ENCODE measurements around the gene UBA5. TPM values are rescaled to one million over a fixed set of nuclear protein-coding genes. Genes with fewer than 3 reads are reported as not detected.
A peak's percentile ranks its signal among the peaks of the same experiment; 100 is the strongest.

The UBA5 gene
- total and polyA plus RNA-seq, 5 donors from 2014 or later, result 20.7 to 34.4 (median 28.8) TPM

GRCh38 chr3:132662212-132662611 is 2.1 kb downstream of the UBA5 start:
- Histone ChIP-seq H3K4me3 (ENCODE audit: low read depth, low read length) (peak overlapping the region; percentile 96), H3K36me3 (ENCODE audit: control insufficient read depth, insufficient read depth, low read length) (peaks cover 6% of the 10 kb centered on the region), H3K27me3 (ENCODE audit: control insufficient read depth, insufficient read depth, low read length) (no peaks in the 10 kb centered on the region), H3K27ac (ENCODE audit: insufficient read depth, low read length, poor library complexity, severe bottlenecking) (no peak overlapping the region), H3K9me3 (ENCODE audit: control insufficient read depth in 2 of 2, low read length in 2 of 2) (no peaks in the 10 kb centered on the region), H3K4me1 (ENCODE audit: control insufficient read depth, insufficient read depth, low read length, poor library complexity, severe bottlenecking) (peaks cover 38% of the 10 kb centered on the region)
- H3K27me3 Mint-ChIP-seq, result no peaks in the 10 kb centered on the region
- DNase-seq (no peak), ATAC-seq (ENCODE audit: low read depth in 2 of 2) (no peak)
- H3K9me3 Mint-ChIP-seq, result no peaks in the 10 kb centered on the region
- peak overlapping the region in 3 of 4 donors; percentile 5 to 100 (median 29) for H3K4me3 Mint-ChIP-seq
- no peak overlapping the region for H3K27ac Mint-ChIP-seq
- H3K36me3 Mint-ChIP-seq, result peaks cover 4% of the 10 kb centered on the region
- peaks cover 52 to 72% (median 55%) of the 10 kb centered on the region in 4 donors for H3K4me1 Mint-ChIP-seq

- no peaks in the 10 kb centered on the region for H3K27me3 Mint-ChIP-seq
- H3K4me1 Mint-ChIP-seq, result peaks cover 47 to 60% (median 49%) of the 10 kb centered on the region in 4 donors
- H3K4me3 ChIP-seq (ENCODE audit: low read depth, low read length), result no peak overlapping the region
- no peak overlapping the region for H3K27ac ChIP-seq (ENCODE audit: insufficient read depth, low read length, poor library complexity, severe bottlenecking)
- H3K4me1 ChIP-seq (ENCODE audit: control insufficient read depth, insufficient read depth, low read length, poor library complexity, severe bottlenecking), result peaks cover 20% of the 10 kb centered on the region
- H3K27ac Mint-ChIP-seq, result no peak overlapping the region
- H3K9me3 ChIP-seq (ENCODE audit: control insufficient read depth in 2 of 2, low read length in 2 of 2), result no peaks in the 10 kb centered on the region
- H3K27me3 ChIP-seq (ENCODE audit: control insufficient read depth, insufficient read depth, low read length), result no peaks in the 10 kb centered on the region
- H3K9me3 Mint-ChIP-seq, result no peaks in the 10 kb centered on the region
- peaks cover 4% of the 10 kb centered on the region for H3K36me3 Mint-ChIP-seq
- no peak for ATAC-seq (ENCODE audit: low read depth in 2 of 2)
- peaks cover 19% of the 10 kb centered on the region for H3K36me3 ChIP-seq (ENCODE audit: control insufficient read depth, insufficient read depth, low read length)
- no peak for DNase-seq
- no peak overlapping the region for H3K4me3 Mint-ChIP-seq
These were observed 5.2 kb downstream of the UBA5 start for GRCh38 chr3:132665230-132665745.

GRCh38 chr3:132669256-132669777 is 9.2 kb downstream of the UBA5 start:
- Mint-ChIP-seq H3K9me3 (no peaks in the 10 kb centered on the region), H3K36me3 (peaks cover 8% of the 10 kb centered on the region)

GRCh38 chr3:132675408-132675807 is 15.3 kb downstream of the UBA5 start:
- H3K36me3 Mint-ChIP-seq, result peaks cover 17% of the 10 kb centered on the region
- H3K27me3 Mint-ChIP-seq, result no peaks in the 10 kb centered on the region
- no peak overlapping the region for H3K27ac Mint-ChIP-seq
- peaks cover 0 to 5% (median 2%) of the 10 kb centered on the region in 4 donors for H3K4me1 Mint-ChIP-seq
- H3K4me3 Mint-ChIP-seq, result no peak overlapping the region
- no peak overlapping the region for H3K4me3 ChIP-seq (ENCODE audit: low read depth, low read length)
- no peaks in the 10 kb centered on the region for H3K27me3 ChIP-seq (ENCODE audit: control insufficient read depth, insufficient read depth, low read length)
- DNase-seq (no peak), ATAC-seq (ENCODE audit: low read depth in 2 of 2) (no peak)
- no peaks in the 10 kb centered on the region for H3K4me1 ChIP-seq (ENCODE audit: control insufficient read depth, insufficient read depth, low read length, poor library complexity, severe bottlenecking)
- peaks cover 60% of the 10 kb centered on the region for H3K36me3 ChIP-seq (ENCODE audit: control insufficient read depth, insufficient read depth, low read length)
- no peaks in the 10 kb centered on the region for H3K9me3 Mint-ChIP-seq
- H3K27ac ChIP-seq (ENCODE audit: insufficient read depth, low read length, poor library complexity, severe bottlenecking), result no peak overlapping the region
- H3K9me3 ChIP-seq (ENCODE audit: control insufficient read depth in 2 of 2, low read length in 2 of 2), result no peaks in the 10 kb centered on the region

More at GRCh38 chr3:132669256-132669777, 9.2 kb downstream of the UBA5 start:
- Mint-ChIP-seq H3K27ac (no peak overlapping the region), H3K4me1 (peaks cover 26 to 31% (median 29%) of the 10 kb centered on the region in 4 donors), H3K27me3 (no peaks in the 10 kb centered on the region), H3K4me3 (no peak overlapping the region)
- no peaks in the 10 kb centered on the region for H3K4me1 ChIP-seq (ENCODE audit: control insufficient read depth, insufficient read depth, low read length, poor library complexity, severe bottlenecking)
- no peak for DNase-seq
- ATAC-seq (ENCODE audit: low read depth in 2 of 2), result no peak
- H3K27me3 ChIP-seq (ENCODE audit: control insufficient read depth, insufficient read depth, low read length), result no peaks in the 10 kb centered on the region
- peaks cover 35% of the 10 kb centered on the region for H3K36me3 ChIP-seq (ENCODE audit: control insufficient read depth, insufficient read depth, low read length)
- H3K27ac ChIP-seq (ENCODE audit: insufficient read depth, low read length, poor library complexity, severe bottlenecking), result no peak overlapping the region
- no peak overlapping the region for H3K4me3 ChIP-seq (ENCODE audit: low read depth, low read length)
- H3K9me3 ChIP-seq (ENCODE audit: control insufficient read depth in 2 of 2, low read length in 2 of 2), result no peaks in the 10 kb centered on the region

GRCh38 chr3:132679911-132680310 is 19.8 kb downstream of the UBA5 start:
- DNase-seq, result no peak
- Mint-ChIP-seq H3K27me3 (no peaks in the 10 kb centered on the region), H3K4me1 (peaks cover 0 to 7% (median 2%) of the 10 kb centered on the region in 4 donors), H3K36me3 (peaks cover 10% of the 10 kb centered on the region), H3K9me3 (no peaks in the 10 kb centered on the region), H3K4me3 (no peak overlapping the region), H3K27ac (peak overlapping the region in 1 of 3 donors; percentile 43)
- no peak overlapping the region for H3K4me3 ChIP-seq (ENCODE audit: low read depth, low read length)
- H3K27ac ChIP-seq (ENCODE audit: insufficient read depth, low read length, poor library complexity, severe bottlenecking), result no peak overlapping the region
- no peaks in the 10 kb centered on the region for H3K4me1 ChIP-seq (ENCODE audit: control insufficient read depth, insufficient read depth, low read length, poor library complexity, severe bottlenecking)
- no peak for ATAC-seq (ENCODE audit: low read depth in 2 of 2)
- no peaks in the 10 kb centered on the region for H3K27me3 ChIP-seq (ENCODE audit: control insufficient read depth, insufficient read depth, low read length)
- no peaks in the 10 kb centered on the region for H3K9me3 ChIP-seq (ENCODE audit: control insufficient read depth in 2 of 2, low read length in 2 of 2)
- peaks cover 80% of the 10 kb centered on the region for H3K36me3 ChIP-seq (ENCODE audit: control insufficient read depth, insufficient read depth, low read length)

GRCh38 chr3:132681421-132681820 is 21.3 kb downstream of the UBA5 start:
- H3K4me3 ChIP-seq (ENCODE audit: low read depth, low read length), result no peak overlapping the region
- Mint-ChIP-seq H3K27me3 (no peaks in the 10 kb centered on the region), H3K9me3 (no peaks in the 10 kb centered on the region), H3K27ac (no peak overlapping the region), H3K4me1 (peaks cover 0 to 7% (median 2%) of the 10 kb centered on the region in 4 donors), H3K36me3 (peaks cover 13% of the 10 kb centered on the region), H3K4me3 (no peak overlapping the region)
- H3K4me1 ChIP-seq (ENCODE audit: control insufficient read depth, insufficient read depth, low read length, poor library complexity, severe bottlenecking), result no peaks in the 10 kb centered on the region
- peaks cover 75% of the 10 kb centered on the region for H3K36me3 ChIP-seq (ENCODE audit: control insufficient read depth, insufficient read depth, low read length)
- DNase-seq (no peak), ATAC-seq (ENCODE audit: low read depth in 2 of 2) (no peak)
- no peaks in the 10 kb centered on the region for H3K27me3 ChIP-seq (ENCODE audit: control insufficient read depth, insufficient read depth, low read length)
- H3K9me3 ChIP-seq (ENCODE audit: control insufficient read depth in 2 of 2, low read length in 2 of 2), result no peaks in the 10 kb centered on the region
- H3K27ac ChIP-seq (ENCODE audit: insufficient read depth, low read length, poor library complexity, severe bottlenecking), result no peak overlapping the region

GRCh38 chr3:132682201-132682600 is 22.1 kb downstream of the UBA5 start:
- H3K36me3 Mint-ChIP-seq, result peaks cover 13% of the 10 kb centered on the region
- ATAC-seq (ENCODE audit: low read depth in 2 of 2) (no peak), DNase-seq (no peak)
- Histone ChIP-seq H3K4me3 (ENCODE audit: low read depth, low read length) (no peak overlapping the region), H3K27ac (ENCODE audit: insufficient read depth, low read length, poor library complexity, severe bottlenecking) (no peak overlapping the region), H3K9me3 (ENCODE audit: control insufficient read depth in 2 of 2, low read length in 2 of 2) (no peaks in the 10 kb centered on the region), H3K27me3 (ENCODE audit: control insufficient read depth, insufficient read depth, low read length) (no peaks in the 10 kb centered on the region), H3K4me1 (ENCODE audit: control insufficient read depth, insufficient read depth, low read length, poor library complexity, severe bottlenecking) (no peaks in the 10 kb centered on the region), H3K36me3 (ENCODE audit: control insufficient read depth, insufficient read depth, low read length) (peaks cover 77% of the 10 kb centered on the region)
- no peak overlapping the region for H3K4me3 Mint-ChIP-seq
- H3K9me3 Mint-ChIP-seq, result no peaks in the 10 kb centered on the region
- H3K27ac Mint-ChIP-seq, result no peak overlapping the region
- H3K27me3 Mint-ChIP-seq, result no peaks in the 10 kb centered on the region
- H3K4me1 Mint-ChIP-seq, result peaks cover 0 to 7% (median 2%) of the 10 kb centered on the region in 4 donors

GRCh38 chr3:132690040-132690439 is 29.9 kb downstream of the UBA5 start:
- peaks cover 40% of the 10 kb centered on the region for H3K36me3 Mint-ChIP-seq
- H3K4me1 Mint-ChIP-seq, result peaks cover 0 to 2% (median 0%) of the 10 kb centered on the region in 4 donors

More at GRCh38 chr3:132690040-132690439, 29.9 kb downstream of the UBA5 start:
- Mint-ChIP-seq H3K27me3 (no peaks in the 10 kb centered on the region), H3K27ac (no peak overlapping the region), H3K9me3 (no peaks in the 10 kb centered on the region), H3K4me3 (no peak overlapping the region)
- no peak overlapping the region for H3K27ac ChIP-seq (ENCODE audit: insufficient read depth, low read length, poor library complexity, severe bottlenecking)
- H3K27me3 ChIP-seq (ENCODE audit: control insufficient read depth, insufficient read depth, low read length), result no peaks in the 10 kb centered on the region
- no peak overlapping the region for H3K4me3 ChIP-seq (ENCODE audit: low read depth, low read length)
- DNase-seq (no peak), ATAC-seq (ENCODE audit: low read depth in 2 of 2) (no peak)
- H3K4me1 ChIP-seq (ENCODE audit: control insufficient read depth, insufficient read depth, low read length, poor library complexity, severe bottlenecking), result no peaks in the 10 kb centered on the region
- H3K36me3 ChIP-seq (ENCODE audit: control insufficient read depth, insufficient read depth, low read length), result peaks cover 90% of the 10 kb centered on the region
- H3K9me3 ChIP-seq (ENCODE audit: control insufficient read depth in 2 of 2, low read length in 2 of 2), result no peaks in the 10 kb centered on the region
